GM19240 (cell line): ENCODE results near the gene FRMD1.

Experiments
- DNase-seq: peaks from one replicate; pipeline ENCODE4 v3.0.0; 2011; ENCODE audit warnings: low spot score; ENCODE audit not compliant: insufficient read length

The FRMD1 gene

DNA sequence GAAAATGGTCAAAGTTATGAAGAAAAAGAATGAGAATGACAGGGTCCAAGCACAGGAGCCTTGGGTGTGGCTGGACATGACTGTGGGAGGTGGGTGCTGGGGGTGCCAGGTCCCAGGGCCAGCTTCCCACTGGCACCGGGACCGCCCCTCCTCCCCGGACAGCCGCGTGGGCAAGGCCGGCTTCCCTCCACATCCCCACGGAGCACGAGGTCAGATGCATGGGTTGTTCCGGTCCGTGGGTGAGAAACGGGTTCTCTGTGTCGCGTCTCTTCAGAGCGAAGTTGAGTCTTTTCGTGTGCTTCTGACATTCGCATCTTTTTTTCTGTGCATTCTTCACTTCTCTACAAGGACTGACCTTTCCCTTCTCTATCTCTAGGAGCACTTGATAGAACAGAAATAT, 51.5 kb downstream of the FRMD1 start:
- DNase-seq = no peak

DNA sequence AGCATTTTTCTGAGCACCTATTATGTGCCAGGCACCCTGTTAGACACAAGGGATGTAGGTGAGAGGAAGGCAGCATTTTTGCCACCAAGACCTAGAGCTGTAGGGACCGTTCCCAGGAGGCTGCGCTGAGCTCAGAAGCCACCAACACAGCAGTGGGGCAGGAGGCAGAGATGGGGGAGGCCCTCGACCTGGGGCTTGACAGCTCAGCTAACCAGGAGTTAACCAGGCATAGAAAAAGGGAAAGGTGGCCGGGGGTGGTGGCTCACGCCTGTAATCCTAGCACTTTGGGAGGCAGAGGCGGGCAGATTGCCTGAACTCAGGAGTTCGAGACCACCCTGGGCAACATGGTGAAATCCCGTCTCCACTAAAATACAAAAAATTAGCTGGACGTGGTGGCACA, 52.1 kb downstream of the FRMD1 start:
- DNase-seq = no peak

DNA sequence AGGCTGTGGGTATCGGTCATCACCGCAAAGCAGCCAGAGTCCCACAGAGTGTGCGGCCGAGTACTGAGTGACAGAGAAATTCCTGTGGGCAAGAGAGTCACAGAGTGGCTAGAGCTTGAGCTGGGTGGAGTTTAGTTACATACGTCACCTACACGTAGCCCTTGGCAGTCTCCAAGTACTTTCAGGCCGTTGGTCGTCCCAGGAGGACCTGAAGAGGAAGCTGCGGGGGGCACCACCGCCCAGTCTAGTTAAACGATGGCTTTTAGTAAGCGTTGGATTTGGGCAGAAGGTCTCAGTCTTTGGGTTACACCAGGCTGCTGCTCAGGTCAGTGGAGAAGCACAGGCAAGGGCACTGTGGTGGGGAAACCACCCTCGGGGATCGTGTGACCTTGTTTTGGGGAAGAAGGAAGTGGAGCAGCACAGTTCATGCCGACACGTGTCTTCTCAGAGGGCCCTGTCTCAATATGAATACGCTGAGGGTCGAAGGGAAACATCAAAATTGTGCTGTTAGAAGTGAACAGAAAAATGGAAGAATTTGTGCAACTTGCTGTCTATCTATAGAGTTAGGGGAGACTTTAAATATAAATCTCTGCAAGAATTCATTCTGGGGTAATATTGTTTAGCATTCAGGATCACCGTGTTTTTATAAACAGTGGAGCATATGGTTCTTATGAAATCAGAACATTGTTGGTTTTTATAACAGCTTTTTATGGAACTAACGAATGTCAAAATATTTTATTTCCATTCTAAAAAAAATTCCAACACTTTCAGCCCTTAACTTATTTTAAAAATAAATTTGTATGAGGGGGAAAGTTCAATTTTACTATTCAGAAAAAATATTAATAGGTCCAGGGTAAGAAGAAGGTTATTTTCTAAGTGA, 52.9 kb downstream of the FRMD1 start:
- no peak for DNase-seq

DNA sequence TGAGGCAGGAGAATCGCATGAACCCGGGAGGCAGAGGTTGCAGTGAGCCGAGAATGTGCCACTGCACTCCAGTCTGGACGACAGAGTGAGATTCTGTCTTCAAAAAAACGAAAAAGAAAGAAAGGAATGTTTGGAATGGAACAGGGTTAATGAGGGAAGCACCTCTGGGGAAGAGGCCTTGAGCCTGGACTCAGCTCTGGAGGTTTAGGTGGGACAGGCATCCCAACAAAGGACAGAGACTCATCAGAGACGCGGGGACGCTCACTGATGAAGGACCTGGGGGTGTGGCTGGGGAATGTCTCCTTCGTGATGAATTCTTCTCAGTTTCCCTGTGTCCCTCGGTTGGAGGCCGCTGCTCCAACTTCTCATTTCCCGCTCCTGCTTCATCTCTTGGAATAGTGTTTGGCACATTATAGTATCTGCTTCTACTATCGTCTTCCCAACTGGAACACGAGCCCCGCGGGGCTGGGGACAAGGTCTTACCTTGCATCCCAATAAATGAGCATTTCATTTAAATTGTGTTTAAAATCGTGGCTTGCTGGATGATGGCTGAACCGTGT, 54.0 kb downstream of the FRMD1 start:
- no peak for DNase-seq

DNA sequence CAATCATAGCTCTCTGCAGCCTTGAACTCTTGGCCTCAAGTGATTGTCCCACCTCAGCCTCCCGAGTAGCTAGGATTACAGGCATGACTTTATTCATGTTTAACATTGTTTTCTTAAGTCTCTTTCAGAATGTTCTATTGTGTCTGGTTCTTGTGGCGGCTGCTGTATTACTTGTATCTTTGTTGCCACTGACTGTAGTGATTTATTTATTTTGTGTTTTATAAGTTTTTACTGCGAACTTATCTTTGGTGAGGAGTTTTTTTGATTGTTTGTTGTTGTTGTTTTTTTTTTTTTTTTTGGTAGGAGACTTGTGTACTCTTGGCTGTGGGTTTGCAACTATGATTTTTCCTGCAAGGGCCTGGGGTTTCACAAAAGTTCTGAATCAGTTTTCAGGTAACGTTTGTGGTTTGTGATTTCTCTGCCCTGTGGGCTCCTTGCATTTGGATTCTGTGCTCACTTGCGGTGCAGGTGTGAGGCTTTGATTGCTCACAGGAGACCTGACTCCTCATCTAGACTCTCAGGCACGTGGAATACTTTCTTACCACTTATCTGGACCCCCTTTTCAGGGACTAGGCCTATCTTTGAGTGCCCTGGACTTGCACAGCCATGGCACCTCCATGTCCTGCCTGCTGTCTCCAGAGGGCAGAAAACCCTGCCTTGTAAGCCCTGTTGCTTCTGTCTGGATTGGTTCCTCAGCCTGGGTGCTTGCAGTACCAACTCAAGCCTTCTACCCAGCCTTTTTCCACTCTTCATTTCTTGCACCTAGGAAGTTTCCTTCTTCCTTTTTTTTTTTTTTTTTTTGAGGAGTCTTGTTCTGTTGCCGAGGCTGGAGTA, 56.3 kb downstream of the FRMD1 start:
- no peak for DNase-seq

DNA sequence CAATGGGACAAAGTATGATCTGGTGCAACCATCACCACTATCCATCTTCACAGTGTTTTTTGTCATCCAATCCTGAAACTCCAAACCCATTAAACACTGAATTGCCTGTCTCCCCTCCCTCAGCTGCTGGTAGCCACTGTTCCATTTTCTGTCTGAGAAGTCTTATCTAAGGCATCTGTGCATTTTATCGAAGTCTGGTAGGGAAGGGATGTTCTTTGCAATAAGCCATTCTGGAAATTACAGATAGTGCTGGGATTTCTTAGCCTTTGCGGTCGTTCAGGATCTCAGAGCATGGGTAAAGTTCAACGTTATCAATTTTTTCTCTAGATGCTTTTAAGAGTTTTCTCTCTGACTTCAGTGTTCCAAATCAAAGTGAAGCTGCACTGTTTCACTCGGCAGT, 57.4 kb downstream of the FRMD1 start:
- DNase-seq = no peak

DNA sequence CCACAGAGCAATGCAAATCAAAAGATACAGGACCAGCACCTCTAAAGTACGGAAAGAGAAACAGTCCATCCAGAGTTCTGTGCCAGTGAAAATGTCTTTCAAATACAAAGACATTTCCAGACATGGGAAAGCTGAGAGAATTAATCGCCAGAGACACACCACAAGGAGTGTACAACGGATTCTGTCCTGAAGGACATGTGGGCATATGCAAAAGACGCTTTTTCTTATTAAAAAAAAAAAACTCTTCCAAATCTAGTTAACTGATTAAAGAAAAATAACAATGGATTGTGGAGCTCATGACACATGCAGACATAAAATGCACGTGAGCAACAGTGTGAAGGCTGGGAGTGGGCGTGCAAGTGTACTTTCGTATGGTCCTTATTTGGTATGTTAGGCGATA, 58.8 kb downstream of the FRMD1 start:
- DNase-seq = no peak

DNA sequence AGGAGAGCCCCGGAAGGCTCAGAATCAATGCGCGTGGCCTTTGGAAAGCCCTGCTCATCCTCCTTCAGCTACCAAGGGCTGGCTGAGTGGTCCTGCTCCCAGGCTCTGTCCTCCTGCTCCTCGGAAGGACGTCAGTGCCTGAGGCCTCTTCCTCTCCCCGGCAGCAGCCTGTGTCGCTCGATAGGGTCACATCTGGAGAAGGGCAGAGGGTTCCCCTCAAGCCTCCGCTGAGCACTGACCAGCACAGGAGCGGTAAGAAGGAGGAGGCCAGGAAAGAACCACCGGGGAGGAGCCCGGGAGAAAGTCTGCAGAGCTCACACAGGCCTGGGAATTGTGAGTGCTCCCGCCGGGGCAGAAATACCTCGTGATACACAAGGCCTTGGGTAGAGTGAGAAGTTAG, 60.3 kb downstream of the FRMD1 start:
- DNase-seq = no peak

DNA sequence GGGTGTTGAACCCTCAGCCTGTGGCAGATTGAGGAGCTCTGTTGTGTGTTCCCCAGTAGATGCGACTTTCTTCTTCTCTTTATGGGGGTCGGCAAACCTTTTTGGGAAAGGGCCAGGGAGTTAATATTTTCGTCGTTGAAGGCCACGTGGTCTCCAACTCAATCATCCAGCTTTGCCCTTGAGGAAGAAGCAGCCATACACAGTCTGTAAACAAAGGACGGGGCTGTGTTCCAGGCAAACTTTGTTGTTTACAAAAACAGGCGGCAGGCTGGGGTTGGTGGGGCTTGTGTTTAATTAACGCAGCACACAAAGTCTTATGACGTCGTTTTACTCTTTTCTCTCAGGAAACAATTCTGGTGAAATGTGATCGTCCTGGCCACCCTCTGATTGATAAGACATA, 61.4 kb downstream of the FRMD1 start:
- no peak for DNase-seq

DNA sequence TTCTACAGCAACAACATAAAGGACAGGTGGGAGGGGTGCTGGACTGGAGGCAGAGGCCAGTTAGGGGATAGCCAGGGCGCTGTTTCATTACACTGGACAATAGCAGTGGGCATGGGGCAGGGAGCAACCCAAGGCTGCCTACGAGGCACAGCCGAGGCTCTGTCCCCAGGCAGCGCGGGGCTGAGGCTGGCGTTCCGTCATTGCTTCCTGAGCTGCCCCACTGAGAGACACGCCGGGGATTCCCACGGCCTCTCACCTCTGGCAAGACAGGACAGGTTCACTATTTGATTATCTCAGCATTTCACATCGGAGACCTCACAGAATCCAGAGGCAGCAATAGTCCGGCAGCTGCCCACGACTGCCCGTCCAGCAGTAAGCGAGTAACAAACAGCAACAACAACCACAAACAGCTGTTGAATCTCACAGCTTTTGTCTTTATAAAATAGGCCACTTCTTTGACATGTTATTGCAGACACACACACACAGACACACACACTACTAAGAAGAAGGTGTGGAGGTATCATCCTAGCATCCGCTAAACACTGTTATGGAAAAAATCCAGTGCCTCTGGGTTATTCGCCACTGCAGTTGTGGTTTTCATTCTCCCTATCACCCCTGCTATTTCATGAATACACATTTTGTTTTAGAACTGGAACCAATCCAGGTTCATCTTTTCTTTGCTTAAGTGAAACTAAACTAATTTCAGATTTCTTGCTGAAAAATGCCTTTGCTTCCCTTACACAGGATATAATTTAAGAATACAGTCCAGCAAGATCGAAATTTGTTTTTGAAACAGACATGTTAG, 62.1 kb downstream of the FRMD1 start:
- DNase-seq = no peak

DNA sequence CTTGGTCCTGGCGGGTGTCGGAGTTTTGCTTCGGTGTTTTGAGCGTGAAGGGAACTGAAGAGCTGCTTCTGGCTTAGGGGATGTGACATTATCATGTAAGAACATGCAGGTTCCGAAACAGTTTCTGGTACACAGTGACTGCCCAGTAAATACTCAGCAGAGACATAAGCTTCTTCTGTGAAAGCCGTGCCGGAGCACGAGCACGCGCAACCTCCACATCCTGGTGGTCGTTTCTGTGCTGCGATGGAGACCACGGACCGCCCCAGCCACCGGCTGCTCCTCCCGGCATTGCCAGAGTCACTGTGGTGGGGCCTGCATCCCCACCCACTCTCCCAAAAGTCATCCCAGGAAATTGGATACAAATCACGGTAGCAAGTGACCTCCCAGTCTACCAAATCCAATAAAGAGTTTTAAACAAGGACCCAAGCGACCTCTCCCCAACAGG, 62.8 kb downstream of the FRMD1 start:
- DNase-seq = no peak

DNA sequence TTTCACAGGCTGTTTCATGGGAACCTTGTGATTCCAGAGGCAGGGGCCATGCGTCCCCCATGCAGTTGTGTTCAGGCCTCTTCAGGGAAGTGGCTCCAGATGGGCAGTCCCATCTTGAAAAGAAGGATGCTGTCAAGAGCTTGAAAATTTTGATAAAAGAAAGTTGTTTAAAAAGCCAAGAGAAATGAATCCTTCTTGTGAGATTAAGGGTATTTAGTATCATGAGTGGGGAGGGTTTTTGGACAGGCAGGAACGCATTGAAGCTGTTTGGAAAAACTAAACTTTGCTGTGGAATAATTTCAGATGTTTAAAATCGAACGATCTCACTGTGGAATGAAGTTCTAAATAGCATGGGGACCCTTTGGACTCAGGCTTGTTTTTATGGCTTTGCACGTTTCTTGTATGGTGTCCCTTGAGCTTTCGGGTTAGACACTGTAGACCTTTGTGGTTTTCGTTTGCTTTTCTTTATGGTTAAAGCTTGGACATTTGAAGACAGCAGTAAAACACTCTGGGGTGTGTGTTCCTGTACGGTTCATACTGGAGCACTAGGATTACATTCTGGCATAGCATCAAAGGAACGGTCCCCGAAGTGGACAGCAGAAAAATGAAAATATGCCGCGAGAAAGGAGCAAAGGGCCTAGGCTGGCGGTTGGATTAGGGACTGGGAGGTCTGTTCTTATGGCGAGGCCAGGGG, 63.4 kb downstream of the FRMD1 start:
- no peak for DNase-seq

DNA sequence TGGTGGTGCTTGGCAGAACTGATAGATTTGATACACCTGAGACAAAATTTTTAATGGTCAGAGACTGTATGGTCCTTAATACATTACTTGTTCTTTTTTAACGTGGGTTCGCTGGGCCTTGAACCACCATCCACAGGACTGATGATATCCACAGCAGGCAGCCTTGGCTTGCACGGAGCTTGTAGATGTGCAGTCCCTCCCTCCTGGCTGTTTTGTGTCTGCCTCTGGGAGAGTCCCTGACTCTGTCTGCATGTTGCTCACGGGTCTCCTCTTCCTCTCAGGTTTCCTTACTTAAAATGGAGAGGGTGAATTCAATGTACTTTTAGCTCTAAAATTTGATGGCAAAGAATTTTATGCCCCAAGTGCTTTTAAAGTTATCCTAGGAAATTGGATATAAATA, 64.0 kb downstream of the FRMD1 start:
- DNase-seq = no peak

DNA sequence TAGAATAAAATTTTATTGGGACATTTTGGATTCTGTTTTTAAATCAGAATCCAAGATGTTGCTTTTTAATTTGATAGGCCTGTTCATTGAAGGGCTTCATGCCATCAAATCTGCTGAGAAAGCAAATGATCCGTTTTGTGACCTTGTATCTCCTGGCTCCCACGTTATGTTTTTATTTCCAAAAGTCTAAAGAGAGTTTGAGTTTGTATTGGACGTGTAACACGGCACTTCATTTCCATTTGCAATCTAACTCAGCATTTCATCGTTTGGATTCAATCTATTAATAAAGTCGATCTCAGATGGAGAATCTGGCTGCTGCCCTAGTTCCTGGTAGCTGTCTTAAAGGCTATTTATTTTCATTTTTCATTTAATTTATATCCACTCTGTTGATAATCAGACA, 64.6 kb downstream of the FRMD1 start:
- no peak for DNase-seq

DNA sequence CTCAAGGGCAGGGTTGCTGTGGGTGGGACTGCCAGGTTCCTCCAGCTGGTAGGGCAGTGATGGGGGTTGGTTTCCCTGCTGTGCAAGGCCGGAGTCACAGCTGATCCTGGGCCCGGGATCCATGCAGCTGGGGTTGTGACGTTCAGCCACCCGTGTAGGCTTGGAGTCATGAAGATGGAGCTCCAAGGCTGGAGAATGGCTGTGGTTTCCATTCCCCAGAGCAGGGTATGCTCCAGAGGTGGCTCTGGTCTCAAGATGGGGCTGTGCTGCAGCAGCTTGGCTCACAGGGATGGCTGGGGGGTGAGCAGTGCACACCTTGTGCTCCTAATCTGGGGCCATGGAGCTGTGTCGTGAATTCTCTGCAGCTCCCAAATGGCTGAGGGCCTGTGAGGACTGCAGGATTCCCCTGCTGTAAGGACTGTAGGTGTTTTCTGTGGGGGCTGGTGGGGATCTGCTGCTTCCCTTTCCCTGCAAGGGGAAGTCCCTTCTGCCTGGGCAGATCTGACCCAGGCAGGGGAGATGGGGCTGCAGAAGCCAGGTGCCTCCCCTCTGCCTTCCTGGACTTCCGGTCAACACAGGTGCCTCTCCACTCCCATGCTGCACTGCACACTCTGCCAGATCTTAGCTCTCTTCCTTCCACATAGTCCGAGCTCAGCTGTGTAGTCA, 65.6 kb downstream of the FRMD1 start:
- DNase-seq = no peak

DNA sequence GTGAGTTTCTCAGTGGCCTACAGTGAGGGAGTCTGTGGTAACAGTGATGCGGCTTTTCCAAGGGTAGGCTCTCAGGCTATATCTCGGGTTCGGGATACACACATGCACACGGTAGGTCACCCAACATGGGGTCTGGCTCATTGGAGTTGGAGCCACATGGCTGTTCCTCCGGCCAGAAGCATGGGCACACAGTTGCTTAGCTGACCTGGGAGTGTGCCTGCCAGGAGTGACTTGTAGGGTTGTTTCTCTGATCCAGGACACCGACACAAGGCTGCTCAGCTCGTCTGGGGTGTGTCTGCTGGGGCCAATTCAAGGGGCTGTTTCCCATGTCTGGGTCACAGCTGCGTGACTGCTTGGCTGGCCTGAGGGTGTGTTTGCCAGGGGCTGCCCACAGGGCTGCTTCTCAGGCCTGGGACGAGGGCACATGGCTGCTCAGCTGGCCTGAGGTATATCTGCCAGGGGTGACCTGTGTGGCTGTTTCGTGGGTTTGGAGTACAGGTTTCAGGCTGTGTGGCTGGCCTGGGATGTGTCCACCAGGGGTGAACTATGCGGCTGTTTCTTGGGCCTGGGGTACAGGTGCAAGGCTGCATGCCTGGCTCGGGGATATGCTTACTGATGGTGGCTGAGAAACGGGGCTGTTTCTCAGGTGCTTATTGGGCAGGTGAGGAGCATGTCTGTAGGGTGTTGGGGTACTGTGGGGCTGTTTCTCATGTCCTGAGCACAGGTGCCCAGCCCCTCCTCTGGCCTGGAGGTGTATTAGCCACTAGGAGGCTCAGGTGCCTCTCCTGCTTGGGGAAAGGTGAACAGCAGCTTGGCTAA, 66.4 kb downstream of the FRMD1 start:
- no peak for DNase-seq

DNA sequence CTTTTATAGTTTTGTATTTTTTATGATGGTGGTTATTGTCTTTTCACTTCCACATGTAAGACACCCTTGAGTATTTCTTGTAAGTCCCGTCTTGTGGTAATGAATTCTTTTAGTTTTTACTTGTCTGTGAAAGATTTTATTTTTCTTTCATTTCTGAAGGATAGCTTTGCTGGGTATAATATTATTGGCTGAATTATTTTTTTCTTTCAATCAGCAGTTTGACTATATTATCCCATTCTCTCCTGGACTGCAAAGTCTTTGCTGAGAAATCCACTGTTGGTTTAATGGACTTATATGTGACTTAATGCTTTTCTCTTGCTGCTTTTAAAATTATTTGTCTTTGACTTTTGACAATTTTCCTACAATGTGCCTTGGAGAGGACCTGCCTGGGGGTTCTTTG, 67.7 kb downstream of the FRMD1 start:
- DNase-seq = no peak

DNA sequence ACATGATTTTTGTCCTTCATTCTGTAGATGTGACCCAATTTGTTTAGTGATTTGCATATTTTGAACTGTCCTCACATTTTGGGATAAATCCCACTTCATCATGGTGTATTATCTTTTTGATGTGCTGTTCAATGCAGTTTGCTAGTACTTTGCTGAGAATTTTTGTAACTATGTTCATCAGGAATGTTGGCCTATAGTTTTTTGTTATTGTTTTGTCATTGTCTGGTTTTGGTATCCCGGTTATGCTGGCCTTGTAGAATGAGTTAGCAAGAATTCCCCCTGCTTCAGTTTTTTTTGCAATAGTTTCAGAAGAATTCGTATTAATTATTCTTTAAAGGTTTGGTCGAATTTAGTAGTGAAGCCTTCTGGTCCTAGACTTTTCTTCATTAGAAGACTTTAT, 69.7 kb downstream of the FRMD1 start:
- no peak for DNase-seq

DNA sequence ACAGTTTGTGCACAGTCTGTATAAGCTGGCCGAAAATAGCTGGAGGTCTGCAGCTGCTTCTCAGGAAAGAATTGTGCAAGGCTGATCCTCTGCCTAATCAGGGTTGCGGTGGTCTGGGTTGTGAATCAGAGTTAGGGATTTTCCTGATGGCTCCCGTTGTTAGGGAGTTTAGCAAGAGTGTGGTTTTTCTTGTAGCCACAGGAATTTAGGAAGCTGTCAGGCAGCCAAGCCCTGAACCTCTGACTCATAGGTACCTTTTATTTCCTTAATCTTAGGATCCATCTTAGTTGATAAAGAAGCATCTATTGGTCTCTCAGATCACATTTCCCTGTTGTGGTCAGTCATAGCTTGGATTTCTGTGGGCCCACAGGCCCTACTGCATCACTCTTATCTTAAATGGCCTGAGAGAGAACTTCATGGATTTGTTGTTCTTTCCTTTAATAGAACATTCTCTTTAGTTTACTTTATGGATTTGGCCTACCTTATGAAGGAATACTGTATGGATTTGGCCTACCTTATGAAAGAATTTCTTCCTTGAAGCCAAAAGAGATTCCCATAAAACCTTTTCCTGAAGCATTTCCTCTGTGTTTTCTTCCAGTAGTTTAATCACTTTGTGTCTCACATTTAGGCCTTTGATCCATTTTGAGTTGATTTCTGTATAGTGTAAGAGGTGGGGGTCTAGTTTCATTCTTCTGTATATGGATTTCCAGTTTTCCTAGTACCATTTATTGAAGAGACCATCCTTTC, 71.2 kb downstream of the FRMD1 start:
- DNase-seq = no peak
